ENCODE data around the gene RASL11B.
A peak's percentile ranks its signal among the peaks of the same experiment; 100 is the strongest.

The RASL11B gene

GRCh38 chr4:52873191-52873590 lies 11.1 kb downstream of the RASL11B start:
- DNase-seq (ENCODE audit: low read depth in 2 of 3, low spot score in 2 of 3), result no peak

- DNase-seq (ENCODE audit: low read depth in 2 of 3, low spot score in 2 of 3), result no peak
Observed at GRCh38 chr4:52873861-52874343, 11.8 kb downstream of the RASL11B start.

GRCh38 chr4:52874948-52875347 lies 12.8 kb downstream of the RASL11B start:
- no peak for DNase-seq (ENCODE audit: low read depth in 2 of 3, low spot score in 2 of 3)

- DNase-seq (ENCODE audit: low read depth in 2 of 3, low spot score in 2 of 3), result no peak
Observed at GRCh38 chr4:52876069-52876468, 14.0 kb downstream of the RASL11B start.

GRCh38 chr4:52877036-52877435 lies 14.9 kb downstream of the RASL11B start:
- DNase-seq (ENCODE audit: low read depth in 2 of 3, low spot score in 2 of 3), result no peak

- DNase-seq (ENCODE audit: low read depth in 2 of 3, low spot score in 2 of 3), result no peak
Observed at GRCh38 chr4:52877694-52878093, 15.6 kb downstream of the RASL11B start.

GRCh38 chr4:52879471-52879870 lies 17.4 kb downstream of the RASL11B start:
- no peak for DNase-seq (ENCODE audit: low read depth in 2 of 3, low spot score in 2 of 3)

GRCh38 chr4:52880994-52881393 lies 18.9 kb downstream of the RASL11B start:
- DNase-seq (ENCODE audit: low read depth in 2 of 3, low spot score in 2 of 3), result no peak

GRCh38 chr4:52883183-52883621 lies 21.1 kb downstream of the RASL11B start:
- no peak for DNase-seq (ENCODE audit: low read depth in 2 of 3, low spot score in 2 of 3)

GRCh38 chr4:52883707-52884669 lies 21.9 kb downstream of the RASL11B start:
- DNase-seq (ENCODE audit: low read depth in 2 of 3, low spot score in 2 of 3), result no peak

- no peak for DNase-seq (ENCODE audit: low read depth in 2 of 3, low spot score in 2 of 3)
Observed at GRCh38 chr4:52884994-52885393, 22.9 kb downstream of the RASL11B start.

- DNase-seq (ENCODE audit: low read depth in 2 of 3, low spot score in 2 of 3), result no peak
Observed at GRCh38 chr4:52889354-52889753, 27.2 kb downstream of the RASL11B start.

GRCh38 chr4:52889778-52890520 lies 27.8 kb downstream of the RASL11B start:
- no peak for DNase-seq (ENCODE audit: low read depth in 2 of 3, low spot score in 2 of 3)

- no peak for DNase-seq (ENCODE audit: low read depth in 2 of 3, low spot score in 2 of 3)
Observed at GRCh38 chr4:52890521-52890791, 28.3 kb downstream of the RASL11B start.

- no peak for DNase-seq (ENCODE audit: low read depth in 2 of 3, low spot score in 2 of 3)
Observed at GRCh38 chr4:52891743-52892142, 29.6 kb downstream of the RASL11B start.

- no peak for DNase-seq (ENCODE audit: low read depth in 2 of 3, low spot score in 2 of 3)
Observed at GRCh38 chr4:52892880-52893279, 30.8 kb downstream of the RASL11B start.

- no peak for DNase-seq (ENCODE audit: low read depth in 2 of 3, low spot score in 2 of 3)
Observed at GRCh38 chr4:52894443-52894842, 32.3 kb downstream of the RASL11B start.

GRCh38 chr4:52903273-52903672 lies 41.2 kb downstream of the RASL11B start:
- DNase-seq (ENCODE audit: low read depth in 2 of 3, low spot score in 2 of 3), result no peak

GRCh38 chr4:52904421-52904820 lies 42.3 kb downstream of the RASL11B start:
- DNase-seq (ENCODE audit: low read depth in 2 of 3, low spot score in 2 of 3), result no peak

- no peak for DNase-seq (ENCODE audit: low read depth in 2 of 3, low spot score in 2 of 3)
Observed at GRCh38 chr4:52907510-52907909, 45.4 kb downstream of the RASL11B start.

- DNase-seq (ENCODE audit: low read depth in 2 of 3, low spot score in 2 of 3), result no peak
Observed at GRCh38 chr4:52910115-52910514, 48.0 kb downstream of the RASL11B start.

GRCh38 chr4:52911684-52912294 lies 49.7 kb downstream of the RASL11B start:
- DNase-seq (ENCODE audit: low read depth in 2 of 3, low spot score in 2 of 3), result peak; percentile 5 to 57 (median 48)

Measured in activated CD8-positive, alpha-beta memory T cell treated with anti-CD3 and anti-CD28 coated beads for 48 hours (primary cell).